Neural progenitor cell (in vitro differentiated cells): Measurements from ENCODE around the gene EFEMP1.

Source experiments
- CTCF ChIP-seq: fragments of 200-600 bp; sonication (generic); IDR thresholded peaks from 2 replicates; pipeline ENCODE4 v1.5.1; 2017; ENCODE audit warnings: antibody characterized with exemption, mild to moderate bottlenecking
- EZH2 ChIP-seq: fragments of 200-600 bp; sonication (generic); IDR thresholded peaks from 2 replicates; pipeline ENCODE4 v1.6.1; 2017; ENCODE audit warnings: antibody characterized with exemption, mild to moderate bottlenecking, moderate library complexity
- EZH2phosphoT487 ChIP-seq: fragments of 200-600 bp; sonication (generic); IDR thresholded peaks from 2 replicates; pipeline ENCODE4 v1.6.1; 2017; ENCODE audit warnings: antibody characterized with exemption

GRCh38 chr2:55957142-55957541, 33.6 kb upstream of the EFEMP1 start:
- TF ChIP-seq CTCF, result no peak
- TF ChIP-seq EZH2, result no peak
- no peak for TF ChIP-seq EZH2phosphoT487
